ENCODE results near the gene PRRG2.

The PRRG2 gene

DNA sequence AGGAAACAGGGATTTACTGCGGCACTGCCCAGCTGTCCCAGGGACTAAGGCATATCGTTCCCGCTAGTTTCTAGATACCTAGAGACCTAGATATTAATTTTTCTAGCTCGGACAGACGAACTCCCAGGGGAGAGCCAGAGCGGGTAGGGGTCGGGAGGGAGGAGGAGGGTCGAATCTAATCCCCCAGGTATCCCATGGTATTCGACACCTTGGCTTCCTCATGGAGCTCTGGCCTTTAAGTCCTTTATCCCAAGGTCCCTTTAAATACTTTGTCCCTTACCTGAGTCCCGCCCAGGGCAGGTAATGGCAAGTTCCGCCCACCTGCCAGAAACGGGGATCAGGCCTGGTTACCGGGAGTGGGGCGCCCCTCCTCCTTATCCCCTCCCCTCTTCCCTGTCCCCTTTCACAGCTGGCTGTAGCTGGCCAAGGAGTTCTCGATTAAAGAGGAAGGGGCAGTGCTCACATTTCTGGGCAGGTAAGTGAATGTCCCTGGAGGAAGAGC, at the start of gene PRRG2:
PRRG2 (plus strand) TSS at position 310 of the 502 bp plus-strand sequence. CDS start 1,904 bp downstream, outside the sequence.
- no peak for ATAC-seq (ENCODE audit: low read depth)
- peaks cover 16% of the 10 kb centered on the region for H3K4me1 Mint-ChIP-seq
- no peaks in the 10 kb centered on the region for H3K27me3 Mint-ChIP-seq

DNA sequence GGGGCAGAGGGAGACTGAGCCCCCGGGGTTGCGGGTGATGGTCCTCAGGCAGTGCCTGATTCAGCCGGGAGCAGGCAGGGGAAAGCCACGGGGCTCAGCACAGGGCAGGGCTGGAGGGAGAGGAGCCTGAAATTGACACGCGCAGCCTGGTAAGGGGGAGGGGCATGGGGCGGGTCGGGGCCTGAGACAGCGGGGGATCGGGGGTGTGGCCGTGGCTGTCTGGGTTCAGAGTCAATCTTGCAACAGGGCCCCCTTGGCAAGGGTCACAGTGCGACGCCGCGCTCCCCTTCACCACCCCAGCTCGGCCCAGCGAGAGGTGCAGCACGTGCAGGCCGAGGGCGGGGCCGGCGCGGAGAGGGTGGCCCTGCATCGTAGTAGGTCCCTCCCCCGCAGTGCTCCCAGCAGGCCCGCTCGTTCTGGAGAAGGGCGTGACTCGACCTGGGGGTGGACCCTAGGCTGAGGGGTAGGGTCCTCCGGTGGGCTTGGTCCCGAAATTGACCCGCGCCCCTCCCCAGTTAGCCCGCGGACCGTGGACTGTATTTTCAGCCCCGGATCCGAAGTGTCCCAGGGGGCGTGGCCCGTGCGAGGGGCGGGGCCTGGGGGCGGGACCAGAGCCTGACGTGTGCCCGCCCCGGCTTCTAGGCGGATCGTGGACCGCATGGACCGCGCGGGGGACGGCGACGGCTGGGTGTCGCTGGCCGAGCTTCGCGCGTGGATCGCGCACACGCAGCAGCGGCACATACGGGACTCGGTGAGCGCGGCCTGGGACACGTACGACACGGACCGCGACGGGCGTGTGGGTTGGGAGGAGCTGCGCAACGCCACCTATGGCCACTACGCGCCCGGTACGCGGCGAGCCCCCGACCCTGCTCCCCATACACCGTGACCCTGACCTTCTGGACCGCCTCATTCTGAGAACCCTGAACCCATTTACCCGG, 47.3 kb upstream of the PRRG2 start:
- Mint-ChIP-seq H3K4me1 (peaks cover 20% of the 10 kb centered on the region), H3K4me3 (peak overlapping the region; percentile 86), H3K36me3 (no peaks in the 10 kb centered on the region), H3K27ac (peak overlapping the region; percentile 65), H3K27me3 (peaks cover 2% of the 10 kb centered on the region), H3K9me3 (no peaks in the 10 kb centered on the region)
- DNase-seq (ENCODE audit: low spot score in 2 of 2), result peak; percentile 87 to 97
- ATAC-seq (ENCODE audit: low read depth), result peak; percentile 86

More for the DNA sequence above, at the start of gene PRRG2:
- Mint-ChIP-seq H3K9me3 (no peaks in the 10 kb centered on the region), H3K27ac (peak within 1 kb of the TSS; percentile 87), H3K4me3 (peak within 1 kb of the TSS; percentile 90), H3K36me3 (no peaks in the 10 kb centered on the region)
- DNase-seq (ENCODE audit: low spot score in 2 of 2), result no peak

DNA sequence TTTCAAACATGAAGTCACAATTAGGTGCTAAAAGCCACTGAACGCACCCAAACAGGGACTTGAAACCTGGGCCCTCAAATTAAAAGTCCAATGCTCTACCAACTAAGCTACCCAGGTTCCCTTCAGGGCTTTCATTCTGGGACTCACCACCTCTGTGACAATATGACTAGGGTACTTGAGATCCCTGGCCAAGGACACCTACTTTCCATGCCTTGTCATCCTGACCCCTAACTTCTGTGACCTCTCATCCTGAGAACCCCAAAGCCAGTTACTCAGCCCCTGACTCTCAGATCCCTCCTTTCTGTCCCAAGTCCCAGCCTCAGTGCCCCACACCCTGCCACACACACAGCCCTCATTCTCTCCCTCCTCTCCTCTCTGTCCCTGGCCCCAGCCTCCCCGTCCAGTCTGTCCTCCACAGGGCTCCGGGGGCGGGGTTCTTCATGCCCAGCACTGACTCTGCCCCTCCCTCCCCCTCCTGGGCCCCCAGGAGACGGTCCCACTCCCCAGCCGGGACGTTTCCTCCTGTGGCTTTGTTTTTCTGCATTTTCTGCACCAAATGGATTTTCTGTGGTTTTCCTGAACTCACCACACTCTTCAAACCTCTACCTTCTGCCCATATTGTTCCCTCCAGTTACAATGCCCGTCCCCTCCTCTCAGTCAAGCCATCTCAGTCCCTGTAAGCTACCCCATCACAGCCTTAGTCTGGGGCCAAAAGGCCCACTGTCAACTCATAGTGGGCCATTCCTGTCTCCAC, 46.3 kb upstream of the PRRG2 start:
- Mint-ChIP-seq H3K4me1 (peaks cover 20% of the 10 kb centered on the region), H3K36me3 (no peaks in the 10 kb centered on the region), H3K9me3 (no peaks in the 10 kb centered on the region), H3K4me3 (peak overlapping the region; percentile 86), H3K27ac (peak overlapping the region; percentile 65), H3K27me3 (no peaks in the 10 kb centered on the region)
- DNase-seq (ENCODE audit: low spot score in 2 of 2) (no peak), ATAC-seq (ENCODE audit: low read depth) (no peak)

DNA sequence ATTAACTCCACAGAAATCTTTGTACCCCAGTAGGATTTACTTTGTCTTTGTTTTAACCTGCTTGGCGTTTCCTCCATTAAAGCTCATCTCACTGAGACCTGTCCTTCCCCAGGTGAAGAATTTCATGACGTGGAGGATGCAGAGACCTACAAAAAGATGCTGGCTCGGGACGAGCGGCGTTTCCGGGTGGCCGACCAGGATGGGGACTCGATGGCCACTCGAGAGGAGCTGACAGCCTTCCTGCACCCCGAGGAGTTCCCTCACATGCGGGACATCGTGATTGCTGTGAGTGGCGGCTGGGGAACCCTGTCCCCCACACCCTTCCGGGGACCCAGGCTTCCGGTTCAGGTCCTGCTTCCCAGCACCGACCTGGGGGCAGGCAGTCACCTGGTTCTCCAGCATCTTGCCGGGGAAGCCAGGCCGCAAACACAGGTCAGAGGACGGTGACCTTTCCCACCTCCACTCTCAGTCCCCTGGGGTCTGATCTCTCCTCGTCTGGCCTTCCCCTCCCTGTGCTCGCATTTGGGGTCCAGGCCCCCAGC, 44.1 kb upstream of the PRRG2 start:
- H3K9me3 Mint-ChIP-seq, result no peaks in the 10 kb centered on the region
- peak overlapping the region; percentile 81 for H3K27ac Mint-ChIP-seq
- no peak overlapping the region for H3K4me3 Mint-ChIP-seq
- ATAC-seq (ENCODE audit: low read depth), result no peak
- DNase-seq (ENCODE audit: low spot score in 2 of 2), result no peak
- H3K4me1 Mint-ChIP-seq, result peaks cover 24% of the 10 kb centered on the region
- H3K27me3 Mint-ChIP-seq, result no peaks in the 10 kb centered on the region
- H3K36me3 Mint-ChIP-seq, result no peaks in the 10 kb centered on the region

DNA sequence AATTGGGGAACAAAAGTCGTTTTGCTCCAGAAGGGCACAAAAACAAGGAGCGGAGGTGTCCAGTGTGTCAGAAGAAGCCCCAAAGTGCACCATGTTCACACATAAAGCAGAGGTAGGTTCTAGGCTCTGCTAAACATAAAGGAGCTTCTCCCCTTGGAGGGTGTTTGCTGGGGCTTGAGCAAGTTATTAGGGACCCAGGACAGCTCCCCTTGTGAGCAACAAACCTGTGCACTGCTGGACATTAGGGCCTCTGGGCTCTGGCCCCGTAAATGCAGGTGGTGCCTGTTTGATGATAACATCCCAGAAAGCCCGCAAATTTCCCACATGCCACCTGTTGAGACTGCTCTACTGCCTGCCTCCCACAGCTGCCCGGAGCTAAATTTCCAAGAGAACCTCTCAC, 42.5 kb upstream of the PRRG2 start:
- Mint-ChIP-seq H3K27ac (no peak overlapping the region), H3K36me3 (no peaks in the 10 kb centered on the region), H3K27me3 (no peaks in the 10 kb centered on the region), H3K4me1 (peaks cover 20% of the 10 kb centered on the region), H3K9me3 (no peaks in the 10 kb centered on the region), H3K4me3 (no peak overlapping the region)
- DNase-seq (ENCODE audit: low spot score in 2 of 2) (no peak), ATAC-seq (ENCODE audit: low read depth) (no peak)

DNA sequence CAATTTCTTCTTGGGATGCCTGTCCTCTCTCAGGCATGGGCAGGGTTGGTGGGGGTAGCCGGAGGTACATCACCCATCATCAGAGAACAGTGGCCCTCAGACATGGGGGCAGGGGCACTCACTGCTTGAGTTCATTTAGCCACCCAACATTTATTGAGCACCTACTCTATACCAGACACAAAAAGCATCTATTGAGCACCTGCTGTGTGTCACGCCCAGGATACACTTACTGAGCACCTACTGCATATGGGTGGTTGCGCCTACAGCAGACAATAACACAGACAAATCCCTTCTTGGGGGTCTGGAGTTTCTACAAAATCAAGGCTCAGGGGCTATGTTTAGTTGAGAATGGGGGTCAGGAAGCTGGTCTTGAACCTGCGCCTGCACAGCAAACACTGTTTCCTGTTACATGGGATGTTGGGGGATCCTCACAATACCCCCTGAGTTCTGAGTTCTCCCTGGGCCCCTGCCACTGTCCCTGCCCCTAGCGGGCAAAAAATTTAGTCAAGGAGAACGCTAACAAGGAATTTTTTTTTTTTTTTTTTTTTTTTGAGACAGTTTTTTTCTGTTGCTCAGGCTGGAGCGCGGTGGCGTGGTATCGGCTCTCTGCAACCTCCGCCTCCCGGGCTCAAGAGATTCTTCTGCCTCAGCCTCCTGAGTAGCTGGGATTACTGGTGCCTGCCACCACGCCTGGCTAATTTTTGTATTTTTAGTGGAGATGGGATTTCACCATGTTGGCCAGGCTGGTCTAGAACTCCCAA, 41.7 kb upstream of the PRRG2 start:
- Mint-ChIP-seq H3K4me3 (no peak overlapping the region), H3K9me3 (no peaks in the 10 kb centered on the region), H3K27me3 (no peaks in the 10 kb centered on the region), H3K4me1 (peaks cover 20% of the 10 kb centered on the region), H3K36me3 (no peaks in the 10 kb centered on the region), H3K27ac (no peak overlapping the region)
- no peak for DNase-seq (ENCODE audit: low spot score in 2 of 2)
- ATAC-seq (ENCODE audit: low read depth), result no peak

DNA sequence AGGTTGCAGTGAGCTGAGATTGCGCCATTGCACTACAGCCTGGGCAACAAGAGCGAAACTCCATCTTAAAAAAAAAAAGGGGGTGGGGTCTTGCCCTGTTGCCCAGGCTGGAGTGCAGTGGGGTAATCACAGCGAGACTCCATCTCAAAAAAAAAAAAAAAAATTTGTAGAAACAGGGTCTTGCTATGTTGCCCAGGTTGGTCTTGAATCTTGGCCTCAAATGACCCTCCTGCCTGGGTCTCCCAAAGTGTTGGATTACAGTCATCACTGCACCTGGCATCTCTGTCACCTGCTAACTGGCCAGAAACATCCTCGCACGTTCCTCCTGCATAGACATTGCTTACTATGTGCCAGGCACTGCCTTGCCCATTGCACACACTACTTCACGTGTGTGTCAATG, 39.2 kb upstream of the PRRG2 start:
- Mint-ChIP-seq H3K27ac (peak overlapping the region; percentile 41), H3K4me1 (peaks cover 13% of the 10 kb centered on the region), H3K4me3 (no peak overlapping the region), H3K9me3 (no peaks in the 10 kb centered on the region), H3K36me3 (no peaks in the 10 kb centered on the region), H3K27me3 (no peaks in the 10 kb centered on the region)
- no peak for DNase-seq (ENCODE audit: low spot score in 2 of 2)
- no peak for ATAC-seq (ENCODE audit: low read depth)

DNA sequence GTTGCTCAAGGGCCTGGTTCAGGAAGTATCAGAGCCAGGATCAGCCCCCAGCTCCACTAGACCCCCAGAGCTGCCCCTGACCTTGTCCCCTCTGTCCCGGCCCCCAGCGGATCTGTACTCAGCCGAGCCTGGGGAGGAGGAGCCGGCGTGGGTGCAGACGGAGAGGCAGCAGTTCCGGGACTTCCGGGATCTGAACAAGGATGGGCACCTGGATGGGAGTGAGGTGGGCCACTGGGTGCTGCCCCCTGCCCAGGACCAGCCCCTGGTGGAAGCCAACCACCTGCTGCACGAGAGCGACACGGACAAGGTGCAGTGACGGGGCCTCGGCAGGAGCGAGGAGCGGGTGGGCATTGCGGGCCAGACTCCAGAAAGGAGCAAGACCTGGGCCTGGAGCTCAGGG, 38.7 kb upstream of the PRRG2 start:
- no peaks in the 10 kb centered on the region for H3K9me3 Mint-ChIP-seq
- ATAC-seq (ENCODE audit: low read depth) (no peak), DNase-seq (ENCODE audit: low spot score in 2 of 2) (no peak)
- no peaks in the 10 kb centered on the region for H3K36me3 Mint-ChIP-seq
- H3K4me3 Mint-ChIP-seq, result no peak overlapping the region
- no peak overlapping the region for H3K27ac Mint-ChIP-seq
- H3K4me1 Mint-ChIP-seq, result peaks cover 11% of the 10 kb centered on the region
- no peaks in the 10 kb centered on the region for H3K27me3 Mint-ChIP-seq

DNA sequence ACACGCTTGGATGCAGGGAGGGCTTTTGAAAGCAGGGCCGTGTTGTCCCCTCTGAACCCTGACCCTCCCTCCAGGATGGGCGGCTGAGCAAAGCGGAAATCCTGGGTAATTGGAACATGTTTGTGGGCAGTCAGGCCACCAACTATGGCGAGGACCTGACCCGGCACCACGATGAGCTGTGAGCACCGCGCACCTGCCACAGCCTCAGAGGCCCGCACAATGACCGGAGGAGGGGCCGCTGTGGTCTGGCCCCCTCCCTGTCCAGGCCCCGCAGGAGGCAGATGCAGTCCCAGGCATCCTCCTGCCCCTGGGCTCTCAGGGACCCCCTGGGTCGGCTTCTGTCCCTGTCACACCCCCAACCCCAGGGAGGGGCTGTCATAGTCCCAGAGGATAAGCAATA, 38.1 kb upstream of the PRRG2 start:
- Mint-ChIP-seq H3K36me3 (no peaks in the 10 kb centered on the region), H3K4me1 (peaks cover 10% of the 10 kb centered on the region), H3K27me3 (no peaks in the 10 kb centered on the region), H3K27ac (no peak overlapping the region), H3K9me3 (no peaks in the 10 kb centered on the region), H3K4me3 (no peak overlapping the region)
- DNase-seq (ENCODE audit: low spot score in 2 of 2), result no peak
- ATAC-seq (ENCODE audit: low read depth), result no peak

DNA sequence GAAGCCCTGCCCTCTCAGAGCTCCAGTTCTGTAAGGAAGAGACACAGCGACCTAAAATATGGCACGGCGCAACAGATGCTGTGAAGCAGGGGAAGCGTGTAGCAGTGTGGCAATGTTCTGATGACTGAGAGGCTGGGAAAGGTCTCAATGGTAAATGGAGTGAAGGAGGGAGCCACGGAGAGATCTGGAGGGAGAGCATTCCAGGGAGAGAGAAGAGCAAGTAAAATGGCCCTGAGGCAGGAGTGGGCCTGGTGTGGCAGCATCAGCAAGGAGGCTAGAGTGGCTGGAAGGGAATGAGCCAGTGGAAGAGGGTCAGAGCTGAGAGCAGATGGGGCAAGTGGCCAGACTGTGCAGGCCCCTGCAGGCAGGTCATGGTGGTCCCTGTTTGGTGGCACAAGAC, 37.0 kb upstream of the PRRG2 start:
- Mint-ChIP-seq H3K4me3 (no peak overlapping the region), H3K4me1 (peaks cover 10% of the 10 kb centered on the region), H3K9me3 (no peaks in the 10 kb centered on the region), H3K27me3 (no peaks in the 10 kb centered on the region), H3K27ac (peak overlapping the region; percentile 64), H3K36me3 (no peaks in the 10 kb centered on the region)
- DNase-seq (ENCODE audit: low spot score in 2 of 2), result no peak
- no peak for ATAC-seq (ENCODE audit: low read depth)

DNA sequence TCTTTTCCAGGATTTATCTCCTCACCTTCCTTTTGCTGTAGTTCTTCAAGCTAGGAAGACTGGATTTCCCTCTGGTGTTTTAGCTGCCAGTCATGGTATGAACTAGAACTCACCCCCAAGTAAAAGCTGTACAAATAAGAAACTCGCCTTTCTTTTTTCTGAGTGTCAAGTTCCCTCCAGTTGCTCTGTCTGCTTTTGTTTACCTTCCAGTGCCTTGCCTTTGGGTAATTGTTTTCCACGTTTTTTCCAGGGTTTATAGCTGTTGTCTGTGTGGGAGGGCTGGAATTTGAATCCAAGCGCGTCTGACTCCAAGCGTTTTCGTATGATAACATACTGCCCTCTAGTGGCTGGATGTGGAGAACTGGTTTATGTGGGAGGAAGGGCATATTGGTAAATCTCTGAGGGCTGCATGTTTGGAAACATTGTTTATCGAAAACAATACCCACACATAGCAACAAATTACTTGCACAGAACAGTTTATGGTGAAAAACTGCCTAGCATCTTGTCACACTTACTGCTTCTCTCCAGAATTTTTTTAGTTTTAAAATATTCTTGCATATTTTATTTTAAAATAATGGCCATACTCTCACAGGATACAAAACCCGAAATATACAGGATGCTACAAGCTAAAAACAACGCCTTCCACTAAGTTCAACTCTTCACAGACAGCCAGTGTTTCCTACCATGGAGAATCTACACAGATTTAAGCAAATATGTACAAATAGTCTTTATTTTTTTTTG, 34.1 kb upstream of the PRRG2 start:
- no peaks in the 10 kb centered on the region for H3K27me3 Mint-ChIP-seq
- H3K27ac Mint-ChIP-seq, result peak overlapping the region; percentile 77
- H3K9me3 Mint-ChIP-seq, result no peaks in the 10 kb centered on the region
- H3K36me3 Mint-ChIP-seq, result no peaks in the 10 kb centered on the region
- H3K4me1 Mint-ChIP-seq, result peaks cover 9% of the 10 kb centered on the region
- ATAC-seq (ENCODE audit: low read depth) (peak; percentile 86), DNase-seq (ENCODE audit: low spot score in 2 of 2) (peak; percentile 68 to 76)
- H3K4me3 Mint-ChIP-seq, result peak overlapping the region; percentile 59

DNA sequence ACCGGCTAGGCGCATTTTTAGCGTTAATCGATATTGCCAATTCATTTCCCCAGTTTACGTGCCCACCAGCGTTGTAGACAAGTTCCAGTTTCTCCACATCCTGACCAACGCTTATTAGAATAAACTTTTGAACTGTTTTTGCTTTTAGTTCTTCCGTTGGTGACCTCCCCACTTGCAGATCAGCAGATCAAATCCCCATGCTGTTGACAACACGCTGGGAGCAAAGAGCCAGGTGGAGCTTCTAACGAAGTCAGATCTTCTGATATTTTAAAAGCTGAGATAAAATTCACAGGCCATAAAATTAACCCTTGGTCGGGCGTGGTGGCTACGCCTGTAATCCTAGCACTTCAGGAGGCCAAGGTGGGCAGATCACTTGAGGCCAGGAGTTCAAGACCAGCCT, 32.1 kb upstream of the PRRG2 start:
- DNase-seq (ENCODE audit: low spot score in 2 of 2) (no peak), ATAC-seq (ENCODE audit: low read depth) (no peak)
- H3K27ac Mint-ChIP-seq, result peak overlapping the region; percentile 28
- no peaks in the 10 kb centered on the region for H3K36me3 Mint-ChIP-seq
- no peaks in the 10 kb centered on the region for H3K27me3 Mint-ChIP-seq
- no peaks in the 10 kb centered on the region for H3K9me3 Mint-ChIP-seq
- no peak overlapping the region for H3K4me3 Mint-ChIP-seq
- peaks cover 9% of the 10 kb centered on the region for H3K4me1 Mint-ChIP-seq

DNA sequence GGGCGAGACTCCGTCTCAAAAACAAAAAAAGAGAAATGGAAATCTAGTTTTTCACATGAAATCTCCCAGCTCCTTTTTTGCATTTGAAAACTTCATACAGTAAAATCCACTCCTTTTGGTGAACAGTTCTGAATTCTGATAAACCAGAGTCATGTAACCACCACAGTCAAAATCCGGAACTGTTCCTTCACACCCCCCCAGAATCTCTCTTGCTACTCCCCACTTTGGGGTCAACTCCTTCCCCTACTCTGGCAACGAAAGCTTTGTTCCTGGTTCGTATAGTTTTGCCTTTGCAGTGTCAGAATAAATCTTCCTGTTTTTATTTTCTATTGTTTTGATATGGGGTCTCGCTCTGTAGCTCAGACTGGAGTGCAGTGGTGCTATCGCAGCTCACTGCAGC, 29.6 kb upstream of the PRRG2 start:
- peaks cover 13% of the 10 kb centered on the region for H3K36me3 Mint-ChIP-seq
- no peak for ATAC-seq (ENCODE audit: low read depth)
- H3K27ac Mint-ChIP-seq, result peak overlapping the region; percentile 45
- no peaks in the 10 kb centered on the region for H3K9me3 Mint-ChIP-seq
- H3K4me3 Mint-ChIP-seq, result no peak overlapping the region
- H3K4me1 Mint-ChIP-seq, result peaks cover 11% of the 10 kb centered on the region
- no peak for DNase-seq (ENCODE audit: low spot score in 2 of 2)
- no peaks in the 10 kb centered on the region for H3K27me3 Mint-ChIP-seq

All from memory B cell (primary cell).